VCaP (cell line): ENCODE results near the gene RPS27.

Experiments used
- H3K27ac ChIP-seq: fragments of 450-650 bp; 2 replicates; pipeline ENCODE4 v1.5.1; 2017
- TF ChIP-seq, protein P1 (sequence below): fragments of 450-650 bp; conservative IDR thresholded peaks from 2 replicates; pipeline ENCODE4 v1.5.1; 2017; ENCODE audit warnings: mild to moderate bottlenecking, moderate library complexity

RPS27 gene

DNA sequence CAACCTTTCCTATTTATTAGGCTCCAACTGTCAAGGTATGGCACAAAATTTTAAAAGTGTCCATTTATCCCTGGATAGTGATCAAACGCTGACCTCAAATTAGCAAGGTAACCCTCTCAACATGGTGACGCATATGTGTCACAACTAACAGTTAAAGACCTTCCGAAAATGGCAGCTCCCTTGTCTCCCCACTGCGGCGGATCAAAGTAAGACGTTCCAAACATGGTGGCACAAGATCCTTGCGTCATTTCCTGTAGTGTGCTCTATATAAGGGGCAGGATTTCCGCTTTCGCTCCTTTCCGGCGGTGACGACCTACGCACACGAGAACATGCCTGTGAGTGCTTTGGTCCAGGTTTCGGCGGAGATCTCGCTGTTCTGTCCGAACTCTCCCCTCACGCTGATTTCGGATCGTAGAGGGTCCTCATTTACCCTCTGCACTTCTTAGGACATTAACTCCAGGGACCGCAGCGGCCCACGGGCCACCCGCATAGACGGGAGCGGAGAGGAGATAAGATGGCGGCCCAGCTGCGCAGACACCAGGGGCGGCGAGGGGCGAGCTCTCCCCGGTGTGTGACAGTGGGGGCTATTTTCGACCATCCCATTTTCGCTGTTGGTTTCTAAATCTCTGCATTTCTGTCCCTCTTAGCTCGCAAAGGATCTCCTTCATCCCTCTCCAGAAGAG, at the start of gene RPS27:
Gene RPS27 (plus strand): TSS at position 295 of the 683 bp plus-strand sequence. CDS start 35 bp downstream, at position 330.
- peak within 1 kb of the TSS; percentile 94 for H3K27ac ChIP-seq
- TF ChIP-seq, protein P1, sequence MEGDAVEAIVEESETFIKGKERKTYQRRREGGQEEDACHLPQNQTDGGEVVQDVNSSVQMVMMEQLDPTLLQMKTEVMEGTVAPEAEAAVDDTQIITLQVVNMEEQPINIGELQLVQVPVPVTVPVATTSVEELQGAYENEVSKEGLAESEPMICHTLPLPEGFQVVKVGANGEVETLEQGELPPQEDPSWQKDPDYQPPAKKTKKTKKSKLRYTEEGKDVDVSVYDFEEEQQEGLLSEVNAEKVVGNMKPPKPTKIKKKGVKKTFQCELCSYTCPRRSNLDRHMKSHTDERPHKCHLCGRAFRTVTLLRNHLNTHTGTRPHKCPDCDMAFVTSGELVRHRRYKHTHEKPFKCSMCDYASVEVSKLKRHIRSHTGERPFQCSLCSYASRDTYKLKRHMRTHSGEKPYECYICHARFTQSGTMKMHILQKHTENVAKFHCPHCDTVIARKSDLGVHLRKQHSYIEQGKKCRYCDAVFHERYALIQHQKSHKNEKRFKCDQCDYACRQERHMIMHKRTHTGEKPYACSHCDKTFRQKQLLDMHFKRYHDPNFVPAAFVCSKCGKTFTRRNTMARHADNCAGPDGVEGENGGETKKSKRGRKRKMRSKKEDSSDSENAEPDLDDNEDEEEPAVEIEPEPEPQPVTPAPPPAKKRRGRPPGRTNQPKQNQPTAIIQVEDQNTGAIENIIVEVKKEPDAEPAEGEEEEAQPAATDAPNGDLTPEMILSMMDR: no peak

DNA sequence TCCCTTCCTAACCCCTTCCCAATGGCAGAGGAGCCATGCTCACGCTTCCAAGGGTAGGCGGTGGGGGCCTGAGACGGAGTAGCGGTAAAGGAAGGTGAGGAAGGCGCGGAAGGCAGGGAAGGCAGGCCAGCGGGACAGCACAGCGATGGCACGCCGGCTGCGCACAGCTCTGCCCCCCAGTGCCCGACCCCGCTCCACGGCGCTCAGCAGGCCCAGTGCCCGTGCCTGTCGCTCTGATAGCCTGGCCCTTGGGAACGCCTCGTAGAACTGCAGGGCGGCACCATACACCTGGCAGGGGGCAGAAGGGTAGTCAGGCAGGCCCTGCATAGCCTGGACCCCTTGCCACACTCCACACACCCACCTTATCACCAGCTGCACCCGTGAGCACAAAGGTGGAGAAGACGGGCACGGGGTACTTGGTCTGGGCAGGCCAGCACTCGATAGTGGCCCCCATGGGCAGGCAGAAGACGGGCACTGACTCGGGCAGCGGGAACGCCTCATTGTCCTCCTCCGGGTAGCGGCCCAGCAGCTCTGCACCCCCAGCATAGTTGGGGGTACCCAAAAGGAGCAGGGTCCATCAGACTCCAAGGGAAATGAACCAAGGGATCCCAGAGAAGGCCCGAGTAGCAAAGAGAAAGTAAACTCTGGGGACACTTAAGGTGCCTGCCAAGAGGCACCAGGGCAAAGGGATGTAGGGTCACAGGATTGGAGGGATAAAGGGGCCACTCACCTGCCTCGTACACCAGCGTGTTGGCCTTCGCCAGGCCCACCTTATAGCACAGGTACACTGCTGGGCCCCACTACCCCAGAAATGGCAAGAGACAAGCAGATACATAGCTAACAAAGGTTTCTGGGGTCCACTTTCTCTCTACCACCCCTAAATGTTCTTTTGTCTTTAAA, 48.5 kb upstream of the RPS27 start:
- TF ChIP-seq, protein P1: no peak

DNA sequence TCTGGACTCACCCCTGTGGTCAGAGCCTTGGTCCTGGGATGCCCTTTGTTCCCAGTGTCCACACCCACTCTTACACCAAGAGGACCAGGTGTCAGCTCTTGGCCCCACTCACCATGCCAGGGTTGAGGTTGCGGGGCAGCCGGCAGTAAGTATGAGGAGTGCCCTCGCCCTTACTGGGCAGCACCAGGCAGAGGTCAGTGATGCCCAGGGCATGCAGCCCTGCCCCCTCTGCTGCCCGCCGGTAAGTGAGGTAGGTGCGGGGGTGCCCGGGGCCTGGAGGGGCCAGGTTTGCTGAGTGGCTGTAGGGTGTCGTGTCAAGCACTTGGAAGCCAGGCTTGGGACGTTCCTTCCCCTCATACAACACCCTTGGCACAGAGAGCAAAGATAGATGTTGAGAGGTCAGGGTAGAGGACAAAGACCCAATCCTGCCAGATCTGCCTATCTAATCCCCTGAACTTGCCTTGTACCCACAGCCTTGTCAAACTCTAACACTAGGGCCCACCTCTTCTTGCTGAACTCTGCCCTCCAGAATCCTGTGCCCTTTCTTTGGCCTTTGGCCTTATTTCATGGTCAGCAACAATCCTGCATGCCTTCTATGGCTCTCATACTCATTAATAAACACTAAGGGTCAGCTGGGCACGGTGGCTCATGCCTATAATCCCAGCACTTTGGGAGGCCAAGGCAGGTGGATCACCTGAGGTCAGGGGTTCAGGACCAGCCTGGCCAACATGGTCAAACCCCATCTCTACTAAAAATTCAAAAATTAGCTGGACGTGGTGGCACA, 47.6 kb upstream of the RPS27 start:
- TF ChIP-seq, protein P1: no peak

More for the DNA sequence above, 48.5 kb upstream of the RPS27 start:
- H3K27ac ChIP-seq: no peak overlapping the region

DNA sequence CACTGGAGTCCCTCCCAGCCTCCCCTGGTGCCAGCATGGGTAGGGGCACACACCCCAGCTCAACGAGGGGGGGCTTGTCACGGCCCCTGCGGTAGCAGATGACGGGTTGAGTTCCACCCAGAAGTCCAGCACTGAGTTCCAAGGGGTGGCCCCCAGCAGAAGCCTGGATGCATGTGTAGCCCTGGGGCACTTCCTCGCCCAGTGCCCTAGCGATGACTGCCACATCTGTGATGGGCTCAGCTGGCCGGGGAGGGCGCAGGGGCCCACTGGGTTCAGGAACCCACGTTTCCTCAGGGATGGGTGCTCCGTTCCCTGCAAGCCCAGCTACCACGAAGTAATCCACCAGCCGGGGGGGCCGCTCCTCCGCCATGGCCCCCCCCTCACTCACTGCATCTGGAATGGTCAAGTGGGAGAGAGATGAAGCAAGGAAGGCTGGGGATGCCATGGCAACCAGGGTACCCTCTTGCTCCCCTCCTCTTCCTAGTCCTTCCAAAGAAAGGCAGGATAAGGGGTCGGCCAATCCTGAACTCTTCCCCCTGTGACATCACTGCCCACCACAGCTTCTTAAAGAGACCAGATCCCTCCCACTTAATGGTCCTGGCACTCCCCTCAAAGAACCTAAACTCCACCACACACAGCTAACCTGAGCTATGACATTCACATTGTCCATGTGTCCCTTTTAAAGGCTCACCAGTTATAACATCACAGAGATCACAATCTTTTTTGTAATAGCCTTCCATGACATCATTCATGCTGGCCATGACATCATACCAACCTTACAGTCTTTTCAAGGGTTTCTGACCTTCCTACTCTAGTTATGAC, 46.3 kb upstream of the RPS27 start:
- TF ChIP-seq, protein P1: no peak
- H3K27ac ChIP-seq: peak overlapping the region; percentile 95

More for the DNA sequence above, 47.6 kb upstream of the RPS27 start:
- H3K27ac ChIP-seq: no peak overlapping the region

DNA sequence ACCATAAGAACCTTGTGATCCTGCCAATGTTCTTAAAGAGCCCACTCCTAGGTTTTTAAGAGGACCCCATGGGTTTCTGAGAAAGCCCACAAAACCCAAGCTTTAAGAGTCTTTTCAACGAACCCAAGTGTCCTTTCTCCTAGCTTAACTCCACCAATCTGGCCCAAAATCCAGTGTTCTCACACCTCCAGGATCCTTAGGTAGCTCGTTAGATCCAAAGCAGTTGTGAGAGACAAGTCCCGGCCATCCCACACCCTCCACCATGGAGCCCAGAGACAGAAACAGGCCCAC, 45.8 kb upstream of the RPS27 start:
- H3K27ac ChIP-seq: peak overlapping the region; percentile 95
- TF ChIP-seq, protein P1: no peak

DNA sequence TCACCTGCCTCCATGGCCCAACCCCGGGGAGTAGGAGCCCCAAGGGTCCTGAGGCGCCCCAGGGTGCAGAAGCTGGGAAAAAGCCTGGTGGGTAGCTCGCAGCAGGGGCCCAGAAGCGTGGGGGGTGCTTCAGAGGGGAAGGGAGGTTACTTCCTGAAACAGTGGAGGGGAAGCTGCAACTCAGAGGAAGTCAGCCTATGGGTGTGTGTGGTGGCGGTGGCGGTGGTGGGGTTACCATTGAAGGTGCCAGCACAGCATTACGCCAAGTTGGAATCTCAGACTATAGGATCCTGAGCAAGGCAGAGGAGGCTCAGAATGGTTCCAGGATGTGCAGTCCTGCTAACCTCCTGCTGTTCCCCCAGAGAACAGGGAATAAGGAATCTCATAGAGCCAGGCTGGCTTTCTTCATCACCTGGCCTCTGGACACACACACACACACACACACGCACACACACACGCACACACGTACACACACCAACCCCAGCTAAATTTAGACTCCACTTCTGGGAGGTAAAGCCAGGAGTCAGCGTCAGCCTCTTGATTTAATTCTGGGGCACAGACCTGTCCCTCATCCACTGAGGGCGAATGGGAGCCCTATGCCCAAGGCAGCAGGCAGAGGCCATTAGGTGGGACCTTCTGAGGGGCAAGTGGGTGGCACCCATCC, 45.3 kb upstream of the RPS27 start:
- TF ChIP-seq, protein P1: no peak
- H3K27ac ChIP-seq: peak overlapping the region; percentile 95
